Measurements from ENCODE around the gene APOE. TPM values are rescaled to one million over a fixed set of nuclear protein-coding genes. Genes with fewer than 3 reads are reported as not detected.

APOE gene
- total and polyA plus RNA-seq, 2 experiments from 2014 or later, result 1,133 to 1,438 TPM

GRCh38 chr19:44947041-44947581, 41.5 kb downstream of the APOE start:
- no peaks in the 10 kb centered on the region; the same call in 2 of the 3 replicates for H3K9me3 Mint-ChIP-seq
- Histone ChIP-seq H3K4me2 (no peak overlapping the region), H3K4me1 (ENCODE audit: insufficient read depth) (no peaks in the 10 kb centered on the region), H4K20me1 (replicated peaks; ENCODE audit: insufficient read depth) (no peaks in the 10 kb centered on the region), H3K36me3 (ENCODE audit: insufficient read depth) (no peaks in the 10 kb centered on the region), H3K27ac (ENCODE audit: low read depth) (no peak overlapping the region), H3K27me3 (ENCODE audit: insufficient read depth) (no peaks in the 10 kb centered on the region), H3K9me2 (ENCODE audit: insufficient read depth) (no peaks in the 10 kb centered on the region), H3K4me3 (no peak overlapping the region), H2AFZ (no peak overlapping the region), H3K79me2 (replicated peaks; ENCODE audit: insufficient read depth) (no peaks in the 10 kb centered on the region), H3F3A (replicated peaks; ENCODE audit: low read depth) (peaks cover 4% of the 10 kb centered on the region; the same call in 1 of the 2 replicates)
- DNase-seq (ENCODE audit: low spot score) (no peak), ATAC-seq (no peak)
- peaks cover 9% of the 10 kb centered on the region for H3K27me3 Mint-ChIP-seq (ENCODE audit: insufficient read depth, low read depth, poor library complexity)
- no peak for TF ChIP-seq ZNF331 (CRISPR knock-in tag; IDR thresholded peaks at IDR 0.05; ENCODE audit: low read depth)
- TF ChIP-seq POLR2AphosphoS5 (IDR thresholded peaks at IDR 0.05; ENCODE audit: low read depth), result no peak
- no peak for TF ChIP-seq EZH2phosphoT487 (IDR thresholded peaks at IDR 0.05; ENCODE audit: unreplicated experiment)
- no peak for TF ChIP-seq NANOG (IDR thresholded peaks at IDR 0.05; ENCODE audit: borderline replicate concordance)
- no peak for TF ChIP-seq ZNF462 (CRISPR knock-in tag; IDR thresholded peaks at IDR 0.05)
- TF ChIP-seq, protein P1, sequence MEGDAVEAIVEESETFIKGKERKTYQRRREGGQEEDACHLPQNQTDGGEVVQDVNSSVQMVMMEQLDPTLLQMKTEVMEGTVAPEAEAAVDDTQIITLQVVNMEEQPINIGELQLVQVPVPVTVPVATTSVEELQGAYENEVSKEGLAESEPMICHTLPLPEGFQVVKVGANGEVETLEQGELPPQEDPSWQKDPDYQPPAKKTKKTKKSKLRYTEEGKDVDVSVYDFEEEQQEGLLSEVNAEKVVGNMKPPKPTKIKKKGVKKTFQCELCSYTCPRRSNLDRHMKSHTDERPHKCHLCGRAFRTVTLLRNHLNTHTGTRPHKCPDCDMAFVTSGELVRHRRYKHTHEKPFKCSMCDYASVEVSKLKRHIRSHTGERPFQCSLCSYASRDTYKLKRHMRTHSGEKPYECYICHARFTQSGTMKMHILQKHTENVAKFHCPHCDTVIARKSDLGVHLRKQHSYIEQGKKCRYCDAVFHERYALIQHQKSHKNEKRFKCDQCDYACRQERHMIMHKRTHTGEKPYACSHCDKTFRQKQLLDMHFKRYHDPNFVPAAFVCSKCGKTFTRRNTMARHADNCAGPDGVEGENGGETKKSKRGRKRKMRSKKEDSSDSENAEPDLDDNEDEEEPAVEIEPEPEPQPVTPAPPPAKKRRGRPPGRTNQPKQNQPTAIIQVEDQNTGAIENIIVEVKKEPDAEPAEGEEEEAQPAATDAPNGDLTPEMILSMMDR (conservative IDR thresholded peaks at IDR 0.05; ENCODE audit: low read depth in 2 of 2), result no peak
- TF ChIP-seq EZH2 (IDR thresholded peaks at IDR 0.05; ENCODE audit: low read depth, unreplicated experiment), result no peak
- TF ChIP-seq, protein P2, sequence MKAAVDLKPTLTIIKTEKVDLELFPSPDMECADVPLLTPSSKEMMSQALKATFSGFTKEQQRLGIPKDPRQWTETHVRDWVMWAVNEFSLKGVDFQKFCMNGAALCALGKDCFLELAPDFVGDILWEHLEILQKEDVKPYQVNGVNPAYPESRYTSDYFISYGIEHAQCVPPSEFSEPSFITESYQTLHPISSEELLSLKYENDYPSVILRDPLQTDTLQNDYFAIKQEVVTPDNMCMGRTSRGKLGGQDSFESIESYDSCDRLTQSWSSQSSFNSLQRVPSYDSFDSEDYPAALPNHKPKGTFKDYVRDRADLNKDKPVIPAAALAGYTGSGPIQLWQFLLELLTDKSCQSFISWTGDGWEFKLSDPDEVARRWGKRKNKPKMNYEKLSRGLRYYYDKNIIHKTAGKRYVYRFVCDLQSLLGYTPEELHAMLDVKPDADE (IDR thresholded peaks at IDR 0.05), result no peak
- TF ChIP-seq ZNF114 (CRISPR knock-in tag; IDR thresholded peaks at IDR 0.05), result no peak
- TF ChIP-seq REST (IDR thresholded peaks at IDR 0.05; ENCODE audit: unreplicated experiment), result no peak
- no peak for TF ChIP-seq STAT1 (IDR thresholded peaks at IDR 0.05; ENCODE audit: unreplicated experiment)
- no peak for TF ChIP-seq CREB1 (CRISPR knock-in tag; IDR thresholded peaks at IDR 0.05; ENCODE audit: low read depth)
- TF ChIP-seq JUNB (IDR thresholded peaks at IDR 0.05; ENCODE audit: unreplicated experiment), result no peak
- no peak overlapping the region for H3K4me3 Mint-ChIP-seq
- no peak overlapping the region for H3K27ac Mint-ChIP-seq
- no peaks in the 10 kb centered on the region; the same call in 2 of the 3 replicates for H3K36me3 Mint-ChIP-seq (ENCODE audit: low read depth)
- H3K4me1 Mint-ChIP-seq, result 0 out of 3 replicates have a peak, but pooled peaks cover 2% of the 10 kb centered on the region

All from GM23338 (cell line).